ENCODE data around the gene KDM7A. TPM values are rescaled to one million over a fixed set of nuclear protein-coding genes. Genes with fewer than 3 reads are reported as not detected.

The KDM7A gene
- polyA plus RNA-seq, 1 donor from 2014 or later: 8.2 TPM

- Histone ChIP-seq H3K27me3 (ENCODE audit: insufficient read depth, low read depth, low read length) (no peaks in the 10 kb centered on the region), H3K36me3 (ENCODE audit: insufficient read depth, low read length) (no peaks in the 10 kb centered on the region), H3K27ac (ENCODE audit: low read length) (no peak overlapping the region), H2AFZ (ENCODE audit: low read depth, low read length) (no peak overlapping the region), H3K9ac (ENCODE audit: low read length) (no peak overlapping the region), H3F3A (ENCODE audit: insufficient read depth, low read length, poor library complexity, severe bottlenecking) (no peaks in the 10 kb centered on the region), H3K4me2 (ENCODE audit: low read length) (no peak overlapping the region), H3K9me3 (ENCODE audit: low read length) (peaks cover 3% of the 10 kb centered on the region), H3K79me2 (replicated peaks; ENCODE audit: insufficient read depth, low read length) (no peaks in the 10 kb centered on the region), H3K4me3 (ENCODE audit: low read length) (no peak overlapping the region), H3K9me2 (ENCODE audit: insufficient read depth, low read length) (no peaks in the 10 kb centered on the region), H4K20me1 (ENCODE audit: insufficient read depth) (no peaks in the 10 kb centered on the region)
- no peak for TF ChIP-seq CTCF (IDR thresholded peaks at IDR 0.05; ENCODE audit: poor library complexity, severe bottlenecking)
- TF ChIP-seq REST (IDR thresholded peaks at IDR 0.05; ENCODE audit: borderline replicate concordance): no peak
- TF ChIP-seq POLR2AphosphoS5 (IDR thresholded peaks at IDR 0.05): no peak
- TF ChIP-seq EP300 (conservative IDR thresholded peaks at IDR 0.05; ENCODE audit: poor library complexity, severe bottlenecking): no peak
- TF ChIP-seq MXI1 (conservative IDR thresholded peaks at IDR 0.05; ENCODE audit: poor library complexity, severe bottlenecking): no peak
- no peak for TF ChIP-seq RAD21 (conservative IDR thresholded peaks at IDR 0.05)
- no peak for TF ChIP-seq EZH2 (IDR thresholded peaks at IDR 0.05; ENCODE audit: borderline replicate concordance, insufficient read depth, low read length, poor library complexity, severe bottlenecking)
- TF ChIP-seq TAF1 (IDR thresholded peaks at IDR 0.05; ENCODE audit: low read depth): no peak
- TF ChIP-seq SMC3 (conservative IDR thresholded peaks at IDR 0.05; ENCODE audit: poor library complexity): no peak
Observed at GRCh38 chr7:140042386-140042670, 134.5 kb downstream of the KDM7A start.

- peaks cover 1% of the 10 kb centered on the region for H3K27me3 ChIP-seq (ENCODE audit: insufficient read depth, low read depth, low read length)
Observed at GRCh38 chr7:140041659-140042385, 135.0 kb downstream of the KDM7A start.

More at GRCh38 chr7:140041659-140042385, 135.0 kb downstream of the KDM7A start:
- no peaks in the 10 kb centered on the region for H4K20me1 ChIP-seq (ENCODE audit: insufficient read depth)
- no peak overlapping the region for H3K27ac ChIP-seq (ENCODE audit: low read length)
- H3K4me2 ChIP-seq (ENCODE audit: low read length): no peak overlapping the region
- H3K36me3 ChIP-seq (ENCODE audit: insufficient read depth, low read length): no peaks in the 10 kb centered on the region
- H2AFZ ChIP-seq (ENCODE audit: low read depth, low read length): no peak overlapping the region
- no peaks in the 10 kb centered on the region for H3K9me2 ChIP-seq (ENCODE audit: insufficient read depth, low read length)
- no peak overlapping the region for H3K9ac ChIP-seq (ENCODE audit: low read length)
- peaks cover 3% of the 10 kb centered on the region for H3K9me3 ChIP-seq (ENCODE audit: low read length)
- H3F3A ChIP-seq (ENCODE audit: insufficient read depth, low read length, poor library complexity, severe bottlenecking): no peaks in the 10 kb centered on the region
- H3K79me2 ChIP-seq (replicated peaks; ENCODE audit: insufficient read depth, low read length): no peaks in the 10 kb centered on the region
- TF ChIP-seq POLR2AphosphoS5 (IDR thresholded peaks at IDR 0.05) (no peak), REST (IDR thresholded peaks at IDR 0.05; ENCODE audit: borderline replicate concordance) (no peak), TAF1 (IDR thresholded peaks at IDR 0.05; ENCODE audit: low read depth) (no peak), EZH2 (IDR thresholded peaks at IDR 0.05; ENCODE audit: borderline replicate concordance, insufficient read depth, low read length, poor library complexity, severe bottlenecking) (no peak), CTCF (IDR thresholded peaks at IDR 0.05; ENCODE audit: poor library complexity, severe bottlenecking) (no peak), EP300 (conservative IDR thresholded peaks at IDR 0.05; ENCODE audit: poor library complexity, severe bottlenecking) (no peak), RAD21 (conservative IDR thresholded peaks at IDR 0.05) (no peak)
- no peak overlapping the region for H3K4me3 ChIP-seq (ENCODE audit: low read length)

All from neural cell (in vitro differentiated cells).